Lower leg skin (tissue), 3 donors: ENCODE data around the gene CYP2B6.

Source experiments
- CTCF ChIP-seq, 3 donors: fragments of 450-650 bp; IDR thresholded peaks; one replicate each; pipeline ENCODE4 v1.5.1; 2016; ENCODE audit warnings: antibody characterized with exemption in 3 of 3, mild to moderate bottlenecking in 3 of 3, moderate library complexity in 2 of 3
- POLR2A ChIP-seq, 2 donors: fragments of 450-650 bp; IDR thresholded peaks; one replicate each; pipeline ENCODE4 v1.6.1; 2016 to 2017; ENCODE audit warnings: antibody characterized with exemption in 2 of 2, mild to moderate bottlenecking in 1 of 2, moderate library complexity in 1 of 2

GRCh38 chr19:40982594-40983101 lies 8.4 kb upstream of the CYP2B6 start:
- TF ChIP-seq CTCF (IDR thresholded peaks at IDR 0.05), result no peak
- TF ChIP-seq POLR2A (IDR thresholded peaks at IDR 0.05), result no peak
